GM19372 (cell line): ENCODE measurements around the gene PLXNA2.

Source experiments
- ATAC-seq: cut with Tn5 transposase; IDR thresholded peaks from one replicate; pipeline ENCODE4 v1.9.1; 2021; ENCODE audit warnings: mild to moderate bottlenecking, low read depth, moderate library complexity; ENCODE audit not compliant: unreplicated experiment

The PLXNA2 gene, protein sequence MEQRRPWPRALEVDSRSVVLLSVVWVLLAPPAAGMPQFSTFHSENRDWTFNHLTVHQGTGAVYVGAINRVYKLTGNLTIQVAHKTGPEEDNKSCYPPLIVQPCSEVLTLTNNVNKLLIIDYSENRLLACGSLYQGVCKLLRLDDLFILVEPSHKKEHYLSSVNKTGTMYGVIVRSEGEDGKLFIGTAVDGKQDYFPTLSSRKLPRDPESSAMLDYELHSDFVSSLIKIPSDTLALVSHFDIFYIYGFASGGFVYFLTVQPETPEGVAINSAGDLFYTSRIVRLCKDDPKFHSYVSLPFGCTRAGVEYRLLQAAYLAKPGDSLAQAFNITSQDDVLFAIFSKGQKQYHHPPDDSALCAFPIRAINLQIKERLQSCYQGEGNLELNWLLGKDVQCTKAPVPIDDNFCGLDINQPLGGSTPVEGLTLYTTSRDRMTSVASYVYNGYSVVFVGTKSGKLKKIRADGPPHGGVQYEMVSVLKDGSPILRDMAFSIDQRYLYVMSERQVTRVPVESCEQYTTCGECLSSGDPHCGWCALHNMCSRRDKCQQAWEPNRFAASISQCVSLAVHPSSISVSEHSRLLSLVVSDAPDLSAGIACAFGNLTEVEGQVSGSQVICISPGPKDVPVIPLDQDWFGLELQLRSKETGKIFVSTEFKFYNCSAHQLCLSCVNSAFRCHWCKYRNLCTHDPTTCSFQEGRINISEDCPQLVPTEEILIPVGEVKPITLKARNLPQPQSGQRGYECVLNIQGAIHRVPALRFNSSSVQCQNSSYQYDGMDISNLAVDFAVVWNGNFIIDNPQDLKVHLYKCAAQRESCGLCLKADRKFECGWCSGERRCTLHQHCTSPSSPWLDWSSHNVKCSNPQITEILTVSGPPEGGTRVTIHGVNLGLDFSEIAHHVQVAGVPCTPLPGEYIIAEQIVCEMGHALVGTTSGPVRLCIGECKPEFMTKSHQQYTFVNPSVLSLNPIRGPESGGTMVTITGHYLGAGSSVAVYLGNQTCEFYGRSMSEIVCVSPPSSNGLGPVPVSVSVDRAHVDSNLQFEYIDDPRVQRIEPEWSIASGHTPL (N-terminal part only)

DNA sequence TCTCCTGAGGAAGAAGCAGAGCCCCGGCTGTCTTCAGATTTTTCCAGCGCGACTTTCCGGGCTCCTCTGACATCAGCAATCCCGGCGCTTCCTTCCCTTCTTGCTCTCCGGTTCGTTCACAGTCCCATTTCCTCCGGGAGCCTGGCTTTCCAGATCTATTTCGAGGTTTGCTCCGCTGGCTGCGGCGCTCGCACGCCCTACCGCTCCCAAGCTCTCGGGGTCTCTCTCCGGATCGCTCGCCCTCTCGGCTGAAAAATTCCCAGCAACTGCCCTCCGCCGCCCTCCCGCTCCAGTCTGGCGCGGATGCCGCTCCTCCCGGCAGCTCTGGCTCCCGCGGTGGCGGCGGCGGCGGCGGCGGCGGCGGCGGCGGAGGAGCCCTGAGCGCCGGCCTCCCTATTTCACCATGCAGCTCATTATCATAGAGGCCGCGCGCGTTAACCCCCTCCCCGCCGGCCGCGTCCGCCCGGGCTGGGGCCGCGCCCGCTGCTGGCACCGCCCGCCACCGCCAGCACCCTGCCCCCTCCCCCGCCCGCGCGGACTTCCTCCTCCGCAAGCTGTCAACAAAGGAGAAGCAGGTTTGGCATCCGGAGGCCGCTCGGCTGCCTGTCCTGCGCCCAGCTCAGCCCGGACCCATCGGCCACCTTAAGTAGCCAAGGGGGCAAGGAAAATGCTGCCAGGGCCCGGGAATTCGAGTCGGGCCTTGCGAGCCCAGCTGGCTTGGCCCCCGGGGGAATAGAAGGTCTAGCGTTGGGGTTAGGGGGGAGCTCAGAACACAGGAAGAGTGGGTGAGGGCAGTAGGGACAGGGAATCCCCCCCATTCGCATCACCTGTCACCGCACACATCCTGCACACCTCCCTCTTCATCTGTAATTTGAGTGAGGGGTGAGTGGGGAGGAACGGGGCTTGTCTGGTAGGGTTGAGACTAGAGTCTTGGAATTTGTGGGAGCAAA, at the start of gene PLXNA2:
Gene PLXNA2, minus strand, starts transcription at position 418 of the 950 bp plus-strand sequence. CDS start 26,462 bp downstream, outside the sequence.
- peak; percentile 56 for ATAC-seq

DNA sequence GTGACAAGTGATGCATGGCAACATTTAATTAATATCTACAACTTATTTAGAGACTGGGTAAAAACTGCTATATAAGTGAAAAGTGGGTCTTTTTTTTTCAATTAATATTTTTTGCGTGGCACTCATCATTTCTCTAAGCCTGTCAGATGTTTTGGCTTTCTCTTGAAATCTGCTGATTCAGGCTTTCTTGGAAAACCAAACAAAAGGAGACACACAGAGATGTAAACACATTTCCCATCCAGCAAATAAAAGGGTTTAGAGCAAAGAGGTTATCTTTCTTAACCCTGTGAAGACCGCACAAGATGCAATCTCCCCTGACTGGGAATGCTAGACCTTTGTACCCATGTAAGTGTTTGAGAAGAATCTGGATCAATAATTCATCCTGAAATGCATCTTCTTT, 48.7 kb upstream of the PLXNA2 start:
- ATAC-seq = no peak

DNA sequence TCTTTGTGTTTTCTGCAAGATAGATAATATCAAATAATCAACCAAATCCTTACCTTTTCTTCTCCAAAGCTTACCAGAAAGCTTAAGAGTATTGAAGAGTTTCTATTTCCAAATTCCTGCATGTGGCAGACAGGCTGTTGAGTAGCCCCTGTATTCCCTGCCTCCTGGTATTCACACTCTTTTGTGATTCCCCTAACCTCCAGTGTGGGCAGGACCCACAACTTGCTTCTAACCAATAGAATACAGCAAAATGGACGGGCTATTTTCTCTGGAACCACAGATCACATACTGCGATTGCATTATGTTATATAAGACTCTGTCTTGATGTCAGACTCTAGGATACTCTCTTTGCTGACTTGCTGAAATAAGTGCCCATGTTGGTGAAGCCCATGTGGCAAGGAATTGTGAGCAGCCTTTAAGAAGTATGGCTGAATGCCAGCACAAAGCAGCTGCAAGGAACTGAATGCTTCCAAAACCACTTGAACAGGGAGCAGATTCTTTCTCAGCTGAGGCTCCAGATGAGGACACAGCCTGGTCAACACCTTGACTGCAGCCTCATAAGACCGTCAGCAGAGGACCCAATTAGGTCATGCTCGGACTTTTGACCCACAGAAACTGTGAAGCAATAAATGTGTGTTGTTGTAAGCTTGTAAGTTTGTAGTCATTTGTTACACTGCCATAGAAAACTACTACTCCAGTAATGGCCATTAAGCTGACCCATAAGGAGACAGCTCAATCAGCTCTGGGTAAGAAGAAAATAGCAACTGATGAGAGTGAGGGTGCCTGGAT, 47.9 kb upstream of the PLXNA2 start:
- ATAC-seq = no peak

DNA sequence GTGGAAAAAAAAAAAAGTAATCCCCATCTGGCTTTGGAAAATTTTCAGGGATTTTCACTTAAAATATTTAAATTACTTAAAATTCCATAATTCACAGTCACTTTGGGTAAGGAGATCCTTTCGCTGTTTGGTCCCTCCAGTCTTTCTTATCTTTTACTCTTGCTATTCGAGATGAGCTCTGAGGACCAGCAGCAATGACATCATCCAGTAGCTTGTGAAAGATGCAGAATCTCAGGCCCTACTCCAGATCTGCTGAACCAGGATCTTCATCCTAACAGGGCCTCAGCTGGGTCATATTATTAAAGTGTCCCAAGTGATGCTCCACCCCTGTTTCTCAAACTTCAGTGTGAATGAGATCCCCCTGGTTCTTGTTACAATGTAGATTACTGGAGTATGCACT, 46.9 kb upstream of the PLXNA2 start:
- no peak for ATAC-seq

DNA sequence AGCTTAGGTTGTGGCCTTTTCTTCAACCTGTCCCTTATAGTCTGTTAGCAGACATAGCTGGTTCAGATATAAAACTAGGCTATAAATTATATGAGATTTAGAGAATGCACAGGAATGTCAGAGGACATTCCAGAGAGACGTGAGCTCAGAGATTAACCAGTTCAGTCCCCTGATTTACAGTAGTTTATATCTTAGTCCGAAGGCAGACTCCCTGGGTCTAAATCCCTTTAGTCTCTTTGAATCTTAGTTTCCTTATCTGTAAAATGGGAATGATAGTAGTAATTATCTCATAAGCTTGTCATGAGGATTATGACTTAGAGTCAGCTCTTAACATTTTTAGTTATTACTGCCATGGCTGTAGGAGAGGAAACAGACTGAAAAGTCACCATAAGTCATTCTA, 45.5 kb upstream of the PLXNA2 start:
- ATAC-seq = no peak

DNA sequence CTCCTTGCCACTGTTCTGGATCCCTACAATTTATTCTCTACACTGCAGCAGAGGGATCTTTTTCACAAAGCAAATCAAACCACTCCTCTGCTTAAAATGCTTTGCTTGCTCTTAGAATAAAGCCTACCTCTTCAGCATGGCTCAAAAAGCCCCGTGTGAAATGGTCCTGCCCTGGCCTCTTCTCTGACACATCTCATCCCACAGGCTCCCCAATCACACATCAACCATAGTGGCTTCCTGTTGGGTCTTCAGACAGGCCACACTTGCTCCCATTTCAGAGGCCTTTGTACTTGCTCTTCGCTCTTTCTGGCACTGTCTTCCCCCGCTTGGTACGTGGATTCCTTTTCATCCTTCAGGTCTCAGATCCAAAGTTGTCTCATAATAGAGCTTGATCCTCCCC, 44.3 kb upstream of the PLXNA2 start:
- ATAC-seq = no peak

DNA sequence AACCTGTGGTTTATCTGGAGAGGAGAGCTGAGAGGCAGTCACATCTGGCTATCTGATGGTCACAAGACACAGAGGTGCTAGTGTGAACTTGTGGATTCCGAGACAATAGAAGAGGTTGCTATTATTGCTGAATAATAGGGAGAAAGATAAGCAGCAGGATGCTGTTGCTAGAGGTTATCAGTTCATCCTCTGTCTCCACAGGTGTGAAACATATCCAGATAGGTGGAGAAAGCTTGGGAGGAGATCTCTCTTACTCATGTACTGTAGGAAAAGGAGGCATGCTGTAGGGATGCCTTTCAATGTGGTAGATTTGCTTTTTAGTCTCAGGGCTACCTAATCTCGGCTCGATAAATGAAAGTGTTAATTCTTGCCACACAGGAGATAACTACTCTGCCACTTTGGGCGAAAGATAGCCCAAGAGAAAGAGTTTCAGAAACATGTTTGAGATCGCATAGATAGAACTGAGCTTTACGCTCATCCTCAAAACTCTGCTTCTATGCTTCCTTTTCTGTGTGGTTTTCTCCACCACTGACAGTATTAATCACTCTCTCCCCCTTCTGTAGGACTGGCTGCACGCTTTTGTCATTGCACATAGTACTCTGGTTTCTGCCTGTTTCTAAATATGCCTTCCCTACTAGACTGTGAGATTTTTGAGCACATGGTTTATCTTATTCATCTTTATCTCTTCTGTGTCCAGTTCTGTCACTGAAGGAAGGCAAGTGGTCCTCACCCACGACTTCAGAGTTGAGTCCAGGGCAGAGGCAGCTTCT, 36.7 kb upstream of the PLXNA2 start:
- ATAC-seq = no peak

DNA sequence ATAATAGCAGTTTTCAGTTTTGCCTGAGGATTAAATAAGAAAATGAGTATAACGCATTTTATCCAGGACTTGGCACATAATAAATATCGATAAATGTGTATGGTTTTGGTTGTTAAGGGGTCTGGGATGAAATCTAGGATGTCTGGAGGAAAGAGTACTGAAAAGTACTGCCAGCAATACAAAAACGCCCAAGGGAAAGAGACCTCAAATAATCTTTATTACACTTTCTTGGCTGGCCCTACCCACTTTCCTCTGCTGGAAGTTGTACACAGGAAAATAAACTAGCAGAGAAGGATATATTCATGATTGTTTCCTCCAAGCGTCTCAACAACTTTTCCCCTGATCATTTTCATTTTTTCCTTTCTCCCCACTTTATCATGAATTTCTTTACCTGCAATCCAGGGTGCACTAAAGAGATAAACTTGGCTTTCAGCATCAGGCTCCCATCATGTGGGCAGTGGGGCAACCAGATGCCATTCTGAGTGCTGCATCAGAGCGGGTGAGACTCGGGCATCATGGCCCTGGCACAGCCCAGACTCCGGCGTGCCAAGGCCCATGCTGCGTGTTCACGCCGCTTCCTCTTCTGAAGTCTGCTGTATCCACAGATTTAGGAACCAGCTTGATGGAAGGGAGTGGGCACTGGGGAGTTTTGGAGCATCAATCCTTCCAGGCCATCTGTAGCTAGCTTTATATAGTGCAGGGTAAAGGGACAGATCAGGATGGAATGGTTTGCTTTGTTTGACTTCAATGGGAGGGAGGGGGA, 35.8 kb upstream of the PLXNA2 start:
- ATAC-seq = no peak

DNA sequence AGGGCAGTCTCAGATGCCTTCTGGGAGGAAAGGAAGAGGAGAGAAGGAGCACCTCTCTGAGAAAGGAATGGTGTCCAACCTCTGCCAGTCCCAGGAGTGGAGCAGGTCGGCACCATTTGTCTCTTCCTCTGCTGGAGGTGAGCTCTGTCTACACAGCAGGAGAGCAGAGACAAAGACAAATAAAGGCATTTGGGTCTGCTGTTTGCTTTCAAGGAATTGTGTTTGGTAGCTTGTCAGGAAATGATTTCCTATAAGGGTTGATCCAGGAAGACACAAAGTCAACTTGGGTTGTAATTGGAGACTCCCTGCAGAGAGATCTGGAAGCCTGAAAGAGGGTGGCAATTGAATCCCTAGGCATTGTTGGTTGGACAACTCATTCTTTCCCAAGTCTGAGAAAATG, 34.5 kb upstream of the PLXNA2 start:
- ATAC-seq = no peak

DNA sequence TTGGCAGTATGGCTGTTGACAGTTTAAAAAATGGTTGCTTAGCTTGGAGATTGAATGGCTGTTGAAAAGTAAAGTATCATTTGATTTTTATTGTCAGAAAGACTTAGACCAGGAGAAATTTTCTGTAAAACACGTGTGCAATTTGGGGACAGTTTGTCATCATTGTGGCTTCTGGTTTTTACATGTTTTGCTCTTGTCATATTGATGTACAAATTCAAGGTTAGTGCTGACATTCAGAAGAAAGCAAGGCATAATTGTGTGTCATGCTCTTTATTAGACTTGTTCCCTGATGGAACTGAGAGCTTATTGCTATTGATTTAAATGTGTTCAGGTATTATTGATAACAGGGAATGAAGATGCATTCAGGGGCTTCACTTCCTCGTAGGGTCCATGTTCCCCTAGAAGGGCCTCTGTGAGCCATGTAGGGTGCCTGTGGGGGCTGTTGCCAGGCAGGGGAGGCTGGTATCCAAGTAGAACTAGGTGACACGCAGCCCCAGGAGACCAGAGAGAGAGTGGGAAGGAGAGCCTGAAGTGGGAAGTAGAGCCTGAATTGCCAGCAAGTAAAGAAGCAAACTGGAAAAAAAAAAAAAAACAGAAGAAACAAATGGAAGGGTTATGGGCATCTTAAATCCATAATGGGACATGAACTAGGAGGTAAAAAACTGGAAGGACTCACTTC, 32.7 kb upstream of the PLXNA2 start:
- no peak for ATAC-seq

DNA sequence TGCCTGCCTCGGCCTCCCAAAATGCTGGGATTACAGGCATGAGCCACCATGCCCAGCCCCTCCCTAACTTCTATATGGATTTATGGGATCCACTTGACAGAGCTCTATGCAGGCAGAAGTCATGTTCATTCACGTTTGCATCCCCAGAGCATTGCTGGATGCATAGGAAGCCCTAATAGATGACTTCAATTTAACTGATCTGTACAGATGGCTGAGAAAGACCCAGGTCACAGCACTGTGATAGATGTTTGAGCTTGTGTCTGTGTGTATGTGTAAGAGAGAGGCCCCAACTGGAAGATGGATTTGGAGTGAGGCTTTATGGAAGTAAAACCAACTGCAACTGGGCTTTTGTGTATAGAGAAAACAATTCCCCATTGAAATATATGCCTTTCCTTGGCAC, 30.9 kb upstream of the PLXNA2 start:
- no peak for ATAC-seq

DNA sequence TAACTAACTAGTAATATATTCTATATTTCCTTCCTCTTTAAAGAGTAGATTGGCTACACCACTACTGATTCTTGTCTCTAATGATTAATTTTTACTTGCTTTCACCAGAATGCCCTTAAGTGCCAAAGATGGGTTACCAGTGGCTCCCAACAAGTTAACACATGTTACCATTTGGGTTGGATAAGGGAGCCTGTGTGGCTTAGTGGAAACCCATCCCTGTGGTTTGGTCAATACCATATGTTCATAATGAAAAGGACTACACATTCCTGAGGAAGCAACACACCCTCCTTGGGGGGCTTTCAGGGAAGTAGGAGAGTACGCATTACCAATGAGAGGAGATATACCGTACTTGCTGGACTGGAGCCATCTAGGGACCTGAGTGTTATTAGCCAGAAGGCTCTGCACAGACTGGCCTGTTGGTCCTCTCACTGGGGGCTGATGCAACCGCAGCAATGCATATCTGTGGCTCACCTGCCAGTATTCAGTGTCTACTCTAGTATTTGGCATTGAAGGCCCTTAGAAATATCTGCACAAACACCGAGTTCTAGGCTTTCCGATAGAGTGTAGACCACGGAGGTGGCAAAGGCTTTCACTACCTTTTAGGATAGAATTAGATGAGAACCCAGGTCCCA, 29.3 kb upstream of the PLXNA2 start:
- no peak for ATAC-seq

DNA sequence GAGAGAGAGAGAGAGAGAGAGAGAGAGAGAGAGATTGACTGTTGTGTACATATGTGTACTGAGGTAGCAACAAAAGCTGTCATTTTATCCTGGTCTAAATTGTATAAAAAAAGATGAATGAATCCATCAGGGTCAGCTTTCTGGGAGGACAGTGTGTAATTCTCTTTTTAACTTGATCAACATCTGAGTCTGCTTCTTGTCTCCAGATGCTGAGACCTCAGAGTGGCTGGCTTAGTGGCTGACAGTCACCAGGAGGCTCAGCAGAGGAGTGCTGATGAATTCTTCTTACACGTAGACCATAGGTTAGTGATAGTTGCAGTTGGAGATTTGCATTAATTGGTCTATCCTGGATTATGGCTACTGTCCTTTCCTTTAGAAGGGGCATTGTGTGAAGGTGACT, 28.5 kb upstream of the PLXNA2 start:
- no peak for ATAC-seq

DNA sequence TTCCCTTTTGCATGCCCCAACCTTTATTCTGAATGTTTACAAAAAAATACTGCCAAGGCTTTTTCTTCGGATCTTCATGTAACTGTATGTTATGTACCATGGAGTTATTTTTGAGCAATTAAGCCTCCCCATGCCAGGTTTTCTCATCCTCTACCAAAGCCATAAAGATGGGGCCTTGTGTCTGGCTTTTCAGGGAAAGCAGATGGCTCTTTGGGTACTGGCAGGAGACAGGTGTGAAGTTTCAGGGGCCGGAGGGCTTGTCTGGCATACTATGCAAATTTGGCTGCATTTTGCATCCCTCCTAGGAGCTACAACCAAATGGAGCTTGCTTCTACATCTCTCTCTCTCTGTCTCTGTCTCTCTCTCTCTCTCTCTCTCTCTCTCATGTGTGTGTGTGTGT, 28.1 kb upstream of the PLXNA2 start:
- ATAC-seq = no peak

DNA sequence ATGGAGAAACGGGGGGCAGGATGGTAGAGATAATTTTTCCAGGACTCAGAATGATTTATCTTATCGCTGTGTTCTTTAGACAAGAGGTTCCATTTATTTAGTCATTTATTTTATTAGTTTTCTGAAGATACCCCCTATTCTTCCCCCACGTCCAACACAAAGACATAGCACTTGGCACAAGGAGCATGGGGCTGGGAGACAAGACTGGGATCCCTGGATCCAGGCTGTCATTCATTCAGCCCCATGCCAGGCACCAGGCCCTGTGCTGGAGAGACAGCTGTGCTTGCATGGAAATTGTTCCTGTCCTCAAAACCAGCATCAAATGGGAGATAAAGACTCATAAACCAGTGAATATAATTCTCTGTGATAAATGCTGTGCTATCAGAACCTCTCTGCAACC, 27.1 kb upstream of the PLXNA2 start:
- no peak for ATAC-seq

DNA sequence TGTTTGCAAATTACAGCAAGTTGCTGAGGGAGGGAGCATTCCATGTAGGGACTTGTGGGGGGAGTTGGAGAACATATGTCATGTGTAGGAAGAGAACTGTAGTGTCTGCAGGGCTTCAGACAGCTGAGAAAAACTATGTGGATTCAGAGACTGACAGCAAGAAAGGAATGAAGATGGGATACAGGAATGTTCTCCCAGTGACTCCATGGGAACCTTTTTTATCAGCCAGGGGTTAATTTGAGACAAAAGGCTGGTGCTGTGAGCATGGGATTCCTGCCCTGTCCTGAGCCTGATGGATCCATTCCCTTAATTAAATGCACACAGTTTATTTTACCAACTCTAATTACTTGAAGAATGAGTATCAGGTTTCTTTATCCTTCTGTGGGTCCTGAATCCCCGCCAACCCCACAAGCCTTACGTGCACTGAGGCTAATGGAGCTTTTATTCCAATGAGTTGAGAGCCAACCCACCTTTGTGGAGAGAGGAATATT, 26.5 kb upstream of the PLXNA2 start:
- no peak for ATAC-seq

DNA sequence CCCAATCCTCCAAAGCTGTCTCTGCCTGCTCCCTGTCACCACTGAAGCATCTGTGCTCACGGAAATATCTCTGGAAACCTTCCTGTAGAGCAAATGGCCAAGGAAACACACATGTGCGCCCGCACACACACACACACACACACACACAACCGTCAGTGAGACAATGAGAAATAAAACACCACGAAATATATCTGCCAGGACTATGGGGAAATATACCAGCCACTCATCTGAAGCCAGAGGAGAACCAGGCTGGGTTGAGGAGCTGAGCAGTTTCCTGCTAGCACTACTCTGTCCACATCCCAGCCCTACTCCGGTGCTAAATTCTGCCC, 25.1 kb upstream of the PLXNA2 start:
- no peak for ATAC-seq
